GM19239 (cell line): ENCODE results near the gene USP38.
"Not testable (repeated sequence)": the region's sequence is repeated elsewhere in the genome, so short reads cannot be mapped to it uniquely, and the experiment has no call there.

Experiments
- DNase-seq: peaks from one replicate; pipeline ENCODE4 v3.0.0; 2011; ENCODE audit warnings: low spot score; ENCODE audit not compliant: insufficient read length
- FAIRE-seq: peaks from 2 replicates; lab custom pipeline; 2011; peaks lifted over from hg19 to GRCh38; lab: Jason Lieb, UNC

USP38 gene, protein sequence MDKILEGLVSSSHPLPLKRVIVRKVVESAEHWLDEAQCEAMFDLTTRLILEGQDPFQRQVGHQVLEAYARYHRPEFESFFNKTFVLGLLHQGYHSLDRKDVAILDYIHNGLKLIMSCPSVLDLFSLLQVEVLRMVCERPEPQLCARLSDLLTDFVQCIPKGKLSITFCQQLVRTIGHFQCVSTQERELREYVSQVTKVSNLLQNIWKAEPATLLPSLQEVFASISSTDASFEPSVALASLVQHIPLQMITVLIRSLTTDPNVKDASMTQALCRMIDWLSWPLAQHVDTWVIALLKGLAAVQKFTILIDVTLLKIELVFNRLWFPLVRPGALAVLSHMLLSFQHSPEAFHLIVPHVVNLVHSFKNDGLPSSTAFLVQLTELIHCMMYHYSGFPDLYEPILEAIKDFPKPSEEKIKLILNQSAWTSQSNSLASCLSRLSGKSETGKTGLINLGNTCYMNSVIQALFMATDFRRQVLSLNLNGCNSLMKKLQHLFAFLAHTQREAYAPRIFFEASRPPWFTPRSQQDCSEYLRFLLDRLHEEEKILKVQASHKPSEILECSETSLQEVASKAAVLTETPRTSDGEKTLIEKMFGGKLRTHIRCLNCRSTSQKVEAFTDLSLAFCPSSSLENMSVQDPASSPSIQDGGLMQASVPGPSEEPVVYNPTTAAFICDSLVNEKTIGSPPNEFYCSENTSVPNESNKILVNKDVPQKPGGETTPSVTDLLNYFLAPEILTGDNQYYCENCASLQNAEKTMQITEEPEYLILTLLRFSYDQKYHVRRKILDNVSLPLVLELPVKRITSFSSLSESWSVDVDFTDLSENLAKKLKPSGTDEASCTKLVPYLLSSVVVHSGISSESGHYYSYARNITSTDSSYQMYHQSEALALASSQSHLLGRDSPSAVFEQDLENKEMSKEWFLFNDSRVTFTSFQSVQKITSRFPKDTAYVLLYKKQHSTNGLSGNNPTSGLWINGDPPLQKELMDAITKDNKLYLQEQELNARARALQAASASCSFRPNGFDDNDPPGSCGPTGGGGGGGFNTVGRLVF

DNA sequence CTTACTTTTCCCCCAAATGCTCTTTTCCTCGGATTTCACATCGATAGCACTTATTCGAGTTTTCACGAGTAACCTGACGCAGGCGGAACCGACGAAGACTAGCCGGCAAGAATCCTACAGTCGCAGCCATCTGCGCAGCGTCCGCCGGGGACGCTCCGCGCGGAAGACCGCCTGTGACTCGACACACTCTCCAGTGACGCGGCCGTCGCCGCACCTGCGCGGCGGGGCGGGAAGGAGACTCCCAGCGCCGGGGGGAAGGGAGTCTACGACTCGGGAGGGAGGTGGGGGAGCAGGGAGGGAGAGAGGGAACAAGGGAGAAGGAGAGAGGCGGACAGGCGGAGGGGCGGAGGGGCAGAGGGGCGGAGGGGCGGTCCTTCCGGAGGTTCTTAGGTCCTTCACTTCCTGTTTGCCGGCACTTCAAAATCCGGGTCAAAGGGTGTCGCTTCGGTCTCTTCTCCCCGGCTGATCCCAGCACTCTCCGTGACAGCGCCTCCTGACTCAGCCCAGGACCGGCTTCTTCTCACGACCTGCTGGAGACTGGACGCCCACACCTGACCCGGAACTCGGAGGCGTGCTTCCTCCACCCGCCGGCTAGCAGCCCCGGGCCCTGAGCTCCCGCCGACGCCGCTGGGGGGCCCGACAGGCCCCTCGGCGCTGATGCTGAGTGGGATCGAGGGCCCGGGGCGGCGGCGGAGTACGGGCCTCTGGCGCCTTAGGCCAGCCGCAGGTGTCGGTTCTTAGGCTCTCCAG is at the start of gene USP38:
USP38 (plus strand) TSS at position 415 of the 750 bp plus-strand sequence. CDS start 534 bp downstream, outside the sequence.
- FAIRE-seq (peak; percentile 87), DNase-seq (peak; percentile 58)

DNA sequence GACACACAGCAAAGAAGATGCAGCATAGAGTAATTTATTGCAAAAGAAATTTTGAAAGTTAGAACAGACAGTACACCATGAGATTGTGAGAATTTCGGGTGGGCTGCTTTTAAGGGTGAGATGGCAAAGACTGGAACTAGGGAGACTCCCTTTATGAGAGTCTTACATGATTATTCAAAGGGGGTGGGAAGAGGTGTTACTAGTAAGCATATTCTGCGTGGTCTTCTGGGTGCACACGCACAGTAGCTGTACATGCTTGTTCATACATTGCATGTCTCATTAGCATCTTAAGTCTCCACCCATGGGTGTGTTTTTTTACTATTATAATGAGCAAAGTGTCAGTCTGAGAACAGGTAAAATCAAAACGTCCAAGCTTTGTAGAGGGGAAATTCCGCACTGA is 49.4 kb upstream of the USP38 start:
- FAIRE-seq = no peak
- DNase-seq = no peak

- FAIRE-seq = no peak
- DNase-seq = no peak
These were observed 44.0 kb upstream of the USP38 start for GRCh38 chr4:143140696-143141095.

GRCh38 chr4:143148521-143148920 is 36.2 kb upstream of the USP38 start:
- DNase-seq (no peak), FAIRE-seq (no peak)

DNA sequence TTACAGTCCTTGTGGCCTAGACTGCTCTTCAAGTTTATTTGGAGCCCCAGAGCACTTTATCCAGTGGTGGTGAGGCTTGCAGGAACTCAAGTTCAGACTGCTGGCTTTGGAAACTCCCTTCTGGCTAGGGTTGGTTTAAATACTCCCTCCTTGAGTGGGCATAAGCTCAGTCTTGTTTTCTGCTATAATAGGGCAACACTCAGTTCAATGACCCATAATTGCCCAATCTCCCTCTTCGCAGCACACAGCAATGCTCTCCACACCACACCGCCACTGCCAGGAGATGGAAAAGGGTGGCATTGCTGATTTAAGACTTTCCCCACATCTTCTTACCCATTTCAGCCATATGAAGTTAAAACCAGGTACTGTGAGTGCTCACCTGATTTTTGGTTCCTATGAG is 27.9 kb upstream of the USP38 start:
- DNase-seq (no peak), FAIRE-seq (no peak)

DNA sequence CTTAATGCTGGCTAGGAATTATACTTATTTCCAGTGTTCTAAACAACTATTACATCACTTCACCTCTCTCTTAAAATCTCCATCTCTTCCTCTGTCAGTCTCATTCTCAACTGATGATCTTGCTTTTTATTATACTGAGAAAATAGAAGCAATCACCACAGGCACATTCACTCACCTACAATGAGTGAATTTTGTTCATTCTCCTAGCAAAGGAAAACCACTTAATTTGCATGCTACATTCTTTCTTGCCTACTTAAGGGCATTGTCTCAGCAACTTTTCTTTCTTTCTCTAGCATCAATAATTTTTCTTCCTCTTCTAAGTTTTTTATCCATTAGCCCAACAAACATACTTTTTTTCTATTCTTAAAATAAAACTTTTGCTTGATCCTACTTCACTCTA is 21.1 kb upstream of the USP38 start:
- FAIRE-seq = no peak

GRCh38 chr4:143166722-143167121 is 18.0 kb upstream of the USP38 start:
- not testable (repeated sequence) for FAIRE-seq, DNase-seq

More for the DNA sequence above, 21.1 kb upstream of the USP38 start:
- no peak for DNase-seq

GRCh38 chr4:143178923-143179322 is 5.8 kb upstream of the USP38 start:
- no peak for FAIRE-seq

GRCh38 chr4:143183513-143184216 is 1.1 kb upstream of the USP38 start:
- FAIRE-seq = no peak
- DNase-seq = no peak

More at GRCh38 chr4:143178923-143179322, 5.8 kb upstream of the USP38 start:
- DNase-seq = no peak

- DNase-seq (no peak), FAIRE-seq (no peak)
These were observed 557 bp upstream of the USP38 start for GRCh38 chr4:143184217-143184502.

- FAIRE-seq (peak; percentile 66), DNase-seq (no peak)
These were observed 763 bp downstream of the USP38 start for GRCh38 chr4:143185253-143186107.

GRCh38 chr4:143186212-143186611 is 1.5 kb downstream of the USP38 start:
- FAIRE-seq (no peak), DNase-seq (no peak)

DNA sequence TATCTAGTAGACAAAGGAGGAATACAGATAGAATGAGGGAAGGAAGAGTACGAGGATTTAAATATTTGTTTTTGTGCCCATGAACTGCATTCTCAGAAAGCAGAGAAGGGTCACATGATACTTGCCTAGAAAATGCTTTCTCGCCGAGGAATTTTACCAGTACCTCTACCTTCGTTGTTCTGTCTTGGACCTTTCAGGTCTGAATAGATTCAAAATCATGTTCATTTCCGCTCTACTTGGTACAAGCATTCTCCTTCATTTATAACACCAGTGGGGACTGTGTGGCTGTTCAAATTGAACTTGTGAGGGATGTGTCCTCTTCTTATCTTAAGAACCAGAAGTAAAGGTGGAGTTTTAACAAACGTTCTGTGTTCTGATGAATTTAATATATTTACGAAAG is 1.9 kb downstream of the USP38 start:
- DNase-seq (no peak), FAIRE-seq (peak; percentile 76)

GRCh38 chr4:143188136-143189088 is 3.7 kb downstream of the USP38 start:
- FAIRE-seq = no peak
- DNase-seq = no peak

GRCh38 chr4:143189528-143189927 is 4.8 kb downstream of the USP38 start:
- DNase-seq = no peak
- FAIRE-seq = peak; percentile 59

DNA sequence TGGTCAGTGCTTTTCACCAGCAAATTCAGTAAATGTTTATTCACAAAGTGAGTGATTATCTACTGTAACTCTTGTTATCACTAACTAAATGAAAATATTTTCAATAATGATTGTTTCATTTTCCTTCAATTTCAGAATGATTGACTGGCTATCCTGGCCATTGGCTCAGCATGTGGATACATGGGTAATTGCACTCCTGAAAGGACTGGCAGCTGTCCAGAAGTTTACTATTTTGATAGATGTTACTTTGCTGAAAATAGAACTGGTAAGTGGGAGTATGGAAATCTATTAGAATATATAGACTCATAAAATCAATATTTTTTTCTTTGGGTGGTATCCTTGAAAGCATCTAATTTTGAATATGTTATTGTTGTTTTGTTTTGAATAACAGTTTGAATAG is 10.9 kb downstream of the USP38 start:
- FAIRE-seq = peak; percentile 37
- no peak for DNase-seq

DNA sequence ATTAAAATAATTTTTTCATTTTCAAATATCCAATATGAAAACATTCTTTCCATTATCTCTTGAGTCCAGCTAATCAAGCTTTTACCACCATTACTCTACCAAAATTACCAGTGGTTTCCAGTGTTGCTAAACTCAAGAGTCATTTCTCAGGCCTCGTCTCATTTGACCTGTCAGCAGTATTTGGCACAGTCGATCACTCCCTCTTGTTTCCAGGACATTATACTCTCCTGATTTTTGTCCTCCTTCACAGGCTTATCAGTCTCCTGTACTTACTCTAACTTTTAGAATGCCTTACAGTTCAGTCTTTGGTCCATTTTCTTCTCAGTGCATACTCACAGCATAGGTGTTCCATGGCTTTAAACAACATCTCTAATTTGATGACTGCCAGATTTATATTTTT is 11.6 kb downstream of the USP38 start:
- no peak for FAIRE-seq

GRCh38 chr4:143199503-143199902 is 14.8 kb downstream of the USP38 start:
- no peak for FAIRE-seq

More for the DNA sequence above, 11.6 kb downstream of the USP38 start:
- DNase-seq = no peak

More at GRCh38 chr4:143199503-143199902, 14.8 kb downstream of the USP38 start:
- no peak for DNase-seq
